Caco-2 (cell line): Measurements from ENCODE around the gene RRBP1. TPM values are rescaled to one million over a fixed set of nuclear protein-coding genes. Genes with fewer than 3 reads are reported as not detected.

Experiments
- BruUV-seq: library from RNA; stranded (reverse); fragments of 400-500 nt; replicated peaks from 2 replicates; lab custom pipeline; 2021; lab: Mats Ljungman, UMichigan
- CTCF ChIA-PET: fragments of 300-600 bp; sonication (Branson Sonifier 250); formaldehyde crosslinking; loops from one replicate; lab custom pipeline; 2022; ENCODE audit warnings: antibody characterized with exemption; lab: Charles Lee
- POLR2A ChIA-PET: fragments of 300-600 bp; sonication (Branson Sonifier 250); formaldehyde crosslinking; loops from one replicate; lab custom pipeline; 2022; ENCODE audit warnings: antibody characterized with exemption; lab: Charles Lee
- DNase-seq, 2 experiments: peaks; one replicate each; pipeline versions ENCODE4 v3.0.0 to v3.0.0-alpha.2; 2020 to 2022
- H3K27me3 ChIP-seq: replicated peaks from 2 replicates; pipeline ENCODE4 v1.6.0; 2011; ENCODE audit warnings: low read length; ENCODE audit not compliant: control insufficient read depth, insufficient read depth
- H3K36me3 ChIP-seq: 2 replicates; pipeline ENCODE4 v1.5.1; 2011; ENCODE audit warnings: low read length; ENCODE audit not compliant: control insufficient read depth, insufficient read depth
- H3K4me1 ChIP-seq: fragments of 250-450 bp; sonication (Bioruptor Pico); 2 replicates; pipeline ENCODE4 v1.5.1; 2020; ENCODE audit warnings: mild to moderate bottlenecking
- H3K4me3 ChIP-seq: 2 replicates; pipeline ENCODE4 v1.5.1; 2011; ENCODE audit warnings: low read depth, mild to moderate bottlenecking, control low read depth, low read length
- H3K9me3 ChIP-seq: fragments of 250-450 bp; sonication (Bioruptor Pico); 2 replicates; pipeline ENCODE4 v1.5.1; 2020; ENCODE audit warnings: mild to moderate bottlenecking, moderate library complexity
- H3K27ac Mint-ChIP-seq: one replicate; pipeline ENCODE4 v1.8.0; 2022; ENCODE audit warnings: mixed read lengths; ENCODE audit not compliant: unreplicated experiment
- H3K27me3 Mint-ChIP-seq: one replicate; pipeline ENCODE4 v1.8.0; 2022; ENCODE audit warnings: mixed read lengths; ENCODE audit not compliant: insufficient read depth, unreplicated experiment
- H3K36me3 Mint-ChIP-seq: one replicate; pipeline ENCODE4 v1.8.0; 2022; ENCODE audit warnings: mild to moderate bottlenecking, mixed read lengths; ENCODE audit not compliant: insufficient read depth, unreplicated experiment
- H3K4me1 Mint-ChIP-seq: one replicate; pipeline ENCODE4 v1.8.0; 2022; ENCODE audit warnings: low read depth, mixed read lengths; ENCODE audit not compliant: unreplicated experiment
- H3K4me3 Mint-ChIP-seq: one replicate; pipeline ENCODE4 v1.8.0; 2022; ENCODE audit warnings: mild to moderate bottlenecking, moderate library complexity, mixed read lengths; ENCODE audit not compliant: unreplicated experiment
- H3K9me3 Mint-ChIP-seq: one replicate; pipeline ENCODE4 v1.8.0; 2022; ENCODE audit warnings: mixed read lengths; ENCODE audit not compliant: unreplicated experiment
- intact Hi-C: fragments of 100-400 bp; cut with micrococcal nuclease; formaldehyde crosslinking; loops from one replicate; pipeline ENCODE4 v1.10.0; 2022; ENCODE audit not compliant: unreplicated experiment
- total RNA-seq: library from RNA; stranded (reverse); gene quantifications from 2 replicates; pipeline ENCODE4 v1.2.3, GENCODE V29; 2022
- TF ChIP-seq, protein P1 (sequence below), 2 experiments: fragments of 200-600 bp in 1 of 2; IDR thresholded peaks; 1 replicate in 1 of 2; 2 replicates in 1 of 2; pipeline versions ENCODE4 v1.5.1 to v1.8.0; 2011 to 2022; ENCODE audit warnings: antibody characterized with exemption in 1 of 2, control low read depth in 1 of 2, inconsistent platforms in 1 of 2, low read depth in 1 of 2, low read length in 1 of 2, mild to moderate bottlenecking in 1 of 2, moderate library complexity in 1 of 2; ENCODE audit not compliant: insufficient read depth in 1 of 2, severe bottlenecking in 1 of 2, unreplicated experiment in 1 of 2

RRBP1 gene
- total RNA-seq, 1 experiment from 2014 or later: 758 TPM

DNA sequence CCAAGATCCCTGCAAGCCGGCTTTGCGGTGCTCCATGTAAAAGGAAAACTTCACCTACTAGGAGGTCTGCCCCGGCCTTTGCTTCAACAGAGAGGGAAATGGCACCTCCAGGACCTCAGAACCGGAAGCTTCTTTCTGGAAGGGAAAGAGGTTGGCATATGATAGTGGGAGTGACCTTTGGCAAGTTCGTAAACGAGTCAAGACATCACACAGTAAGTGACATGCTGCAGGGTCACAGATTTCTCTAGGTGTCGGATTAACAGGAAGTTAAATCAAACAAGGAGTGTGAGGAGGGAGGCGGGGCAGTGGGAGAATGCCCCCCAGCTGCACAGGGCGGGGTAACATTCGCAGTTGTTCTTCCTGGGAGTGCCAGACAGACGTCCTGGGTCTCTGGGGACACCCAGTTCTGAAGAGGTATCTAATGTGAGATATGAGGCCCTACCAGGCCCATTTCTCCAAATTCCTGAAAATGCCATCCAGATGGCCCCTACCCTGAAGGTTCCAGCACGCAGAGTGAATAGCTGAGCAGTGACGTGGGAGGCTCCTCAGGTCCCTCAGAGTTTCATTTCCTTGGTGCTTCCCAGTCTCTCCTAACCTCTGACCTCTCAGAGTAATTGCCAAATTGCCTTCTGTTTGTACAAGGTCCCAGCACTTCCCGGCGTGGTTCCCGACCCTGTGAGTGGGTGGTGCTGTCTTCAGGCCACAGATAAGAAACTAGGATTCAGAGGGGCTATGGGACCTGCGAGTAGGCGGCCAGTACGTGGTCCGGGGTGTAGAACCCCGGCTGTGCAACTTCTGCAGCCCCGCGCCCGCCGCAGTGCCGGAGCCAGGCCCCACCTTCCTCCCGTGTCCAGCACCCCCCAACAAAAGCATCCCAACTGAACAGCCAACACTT is 1.9 kb downstream of the RRBP1 start:
- Histone ChIP-seq H3K9me3 (no peaks in the 10 kb centered on the region), H3K36me3 (peaks cover 13% of the 10 kb centered on the region), H3K27me3 (no peaks in the 10 kb centered on the region), H3K4me3 (peak overlapping the region; percentile 92), H3K4me1 (peaks cover 62% of the 10 kb centered on the region)
- TF ChIP-seq, protein P1, sequence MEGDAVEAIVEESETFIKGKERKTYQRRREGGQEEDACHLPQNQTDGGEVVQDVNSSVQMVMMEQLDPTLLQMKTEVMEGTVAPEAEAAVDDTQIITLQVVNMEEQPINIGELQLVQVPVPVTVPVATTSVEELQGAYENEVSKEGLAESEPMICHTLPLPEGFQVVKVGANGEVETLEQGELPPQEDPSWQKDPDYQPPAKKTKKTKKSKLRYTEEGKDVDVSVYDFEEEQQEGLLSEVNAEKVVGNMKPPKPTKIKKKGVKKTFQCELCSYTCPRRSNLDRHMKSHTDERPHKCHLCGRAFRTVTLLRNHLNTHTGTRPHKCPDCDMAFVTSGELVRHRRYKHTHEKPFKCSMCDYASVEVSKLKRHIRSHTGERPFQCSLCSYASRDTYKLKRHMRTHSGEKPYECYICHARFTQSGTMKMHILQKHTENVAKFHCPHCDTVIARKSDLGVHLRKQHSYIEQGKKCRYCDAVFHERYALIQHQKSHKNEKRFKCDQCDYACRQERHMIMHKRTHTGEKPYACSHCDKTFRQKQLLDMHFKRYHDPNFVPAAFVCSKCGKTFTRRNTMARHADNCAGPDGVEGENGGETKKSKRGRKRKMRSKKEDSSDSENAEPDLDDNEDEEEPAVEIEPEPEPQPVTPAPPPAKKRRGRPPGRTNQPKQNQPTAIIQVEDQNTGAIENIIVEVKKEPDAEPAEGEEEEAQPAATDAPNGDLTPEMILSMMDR (IDR thresholded peaks at IDR 0.05; ENCODE audit: insufficient read depth in 1 of 2, low read depth in 1 of 2, low read length in 1 of 2, severe bottlenecking in 1 of 2, unreplicated experiment in 1 of 2): no peak
- Mint-ChIP-seq H3K36me3 (peaks cover 79% of the 10 kb centered on the region), H3K9me3 (no peaks in the 10 kb centered on the region), H3K4me3 (peak overlapping the region; percentile 85), H3K27me3 (no peaks in the 10 kb centered on the region), H3K27ac (peak overlapping the region; percentile 81), H3K4me1 (peaks cover 66% of the 10 kb centered on the region)
- ChIA-PET POLR2A (interaction anchor here (0.5 kb wide), 1 partner anchor 517 kb away, joined by 4 read pairs; no protein-coding TSS in a partner anchor), CTCF (interaction anchor here (0.7 to 1.8 kb wide), 3 partner anchors 29 to 259 kb away, joined by 4 to 9 read pairs (median 5); no protein-coding TSS in a partner anchor)
- intact Hi-C loops: loop anchor here (5.0 to 10.0 kb wide), 3 partner anchors 77 to 315 kb away; no protein-coding TSS in a partner anchor
- peak; percentile 74 to 90 for DNase-seq
- TSS peak; percentile 16 for BruUV-seq

DNA sequence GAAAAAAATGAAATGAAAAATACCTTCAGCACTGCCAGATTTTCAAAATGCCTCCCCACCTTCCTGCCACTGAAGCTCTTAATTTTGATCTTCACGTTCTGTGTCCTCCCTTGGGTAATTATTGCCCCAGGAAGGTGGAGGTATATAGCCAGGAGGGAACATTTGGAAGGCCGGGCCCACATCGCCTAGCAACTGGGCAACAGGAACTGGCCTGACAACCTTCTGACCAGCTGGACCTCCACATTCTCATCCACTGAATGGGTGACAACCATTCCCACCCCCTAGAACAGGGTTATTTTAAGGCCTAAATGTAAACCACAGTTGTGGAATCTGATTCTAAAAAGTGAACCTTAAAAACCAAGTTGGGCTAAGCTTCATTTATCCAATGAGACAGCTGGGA is 3.2 kb downstream of the RRBP1 start:
- Mint-ChIP-seq H3K9me3 (no peaks in the 10 kb centered on the region), H3K27ac (no peak overlapping the region), H3K27me3 (no peaks in the 10 kb centered on the region), H3K36me3 (peaks cover 92% of the 10 kb centered on the region), H3K4me3 (no peak overlapping the region), H3K4me1 (peaks cover 59% of the 10 kb centered on the region)
- H3K9me3 ChIP-seq: no peaks in the 10 kb centered on the region
- peaks cover 49% of the 10 kb centered on the region for H3K4me1 ChIP-seq
- peaks cover 17% of the 10 kb centered on the region for H3K36me3 ChIP-seq
- TF ChIP-seq, protein P1 (IDR thresholded peaks at IDR 0.05; ENCODE audit: insufficient read depth in 1 of 2, low read depth in 1 of 2, low read length in 1 of 2, severe bottlenecking in 1 of 2, unreplicated experiment in 1 of 2): no peak
- POLR2A ChIA-PET: interaction anchor here (1.0 kb wide), 1 partner anchor 30 kb away, joined by 4 read pairs; no protein-coding TSS in a partner anchor
- peak in 1 of 2 experiments; percentile 32 for DNase-seq
- BruUV-seq: no TSS peak
- CTCF ChIA-PET: no interaction called here
- no peaks in the 10 kb centered on the region for H3K27me3 ChIP-seq
- intact Hi-C loops: no loop called here
- no peak overlapping the region for H3K4me3 ChIP-seq

DNA sequence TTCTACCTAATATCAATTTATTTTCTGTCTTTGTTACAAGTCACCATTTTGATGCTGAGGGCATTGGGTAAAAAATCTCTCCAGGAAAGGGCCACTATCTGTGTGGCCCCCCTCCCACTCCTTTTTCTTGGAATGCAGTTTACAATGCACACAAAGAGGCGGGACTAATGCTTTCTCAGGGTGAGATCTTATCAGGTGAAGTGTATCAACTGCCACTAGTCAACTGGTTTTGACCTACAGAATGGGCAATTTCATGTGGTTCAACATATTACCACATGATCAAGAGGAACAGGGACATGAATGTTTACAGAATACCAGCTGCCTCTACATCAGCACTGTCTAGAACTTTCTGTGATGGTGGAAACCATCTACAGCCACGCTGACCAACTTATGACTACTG is 3.7 kb downstream of the RRBP1 start:
- Histone ChIP-seq H3K27me3 (no peaks in the 10 kb centered on the region), H3K36me3 (peaks cover 17% of the 10 kb centered on the region), H3K4me3 (no peak overlapping the region), H3K4me1 (peaks cover 48% of the 10 kb centered on the region), H3K9me3 (no peaks in the 10 kb centered on the region)
- no peak overlapping the region for H3K27ac Mint-ChIP-seq
- ChIA-PET CTCF (no interaction called here), POLR2A (interaction anchor here (1.0 kb wide), 1 partner anchor 30 kb away, joined by 4 read pairs; no protein-coding TSS in a partner anchor)
- peaks cover 53% of the 10 kb centered on the region for H3K4me1 Mint-ChIP-seq
- BruUV-seq: no TSS peak
- H3K27me3 Mint-ChIP-seq: no peaks in the 10 kb centered on the region
- TF ChIP-seq, protein P1 (IDR thresholded peaks at IDR 0.05; ENCODE audit: insufficient read depth in 1 of 2, low read depth in 1 of 2, low read length in 1 of 2, severe bottlenecking in 1 of 2, unreplicated experiment in 1 of 2): no peak
- peak; percentile 51 to 61 for DNase-seq
- H3K9me3 Mint-ChIP-seq: no peaks in the 10 kb centered on the region
- H3K36me3 Mint-ChIP-seq: peaks cover 93% of the 10 kb centered on the region
- peak overlapping the region; percentile 53 for H3K4me3 Mint-ChIP-seq
- intact Hi-C loops: no loop called here
